Thoracic aorta (tissue), 2 donors: Measurements from ENCODE around the gene SNX30. TPM values are rescaled to one million over a fixed set of nuclear protein-coding genes. Genes with fewer than 3 reads are reported as not detected.

Experiments used
- ATAC-seq: fragments of 150-250 bp; one replicate; pipeline ENCODE4 v1.8.0; 2017; ENCODE audit warnings: low read depth; ENCODE audit not compliant: insufficient number of reproducible peaks, low FRiP score
- DNase-seq: peaks from one replicate; pipeline ENCODE4 v3.0.0-alpha.2; 2020; ENCODE audit warnings: low spot score
- H3K27ac ChIP-seq, 2 donors: fragments of 200-600 bp; sonication (generic); 1 replicate in 1 of 2; 2 replicates in 1 of 2; pipeline ENCODE4 v1.5.1; 2016; ENCODE audit warnings: mild to moderate bottlenecking in 2 of 2, moderate library complexity in 2 of 2
- H3K27me3 ChIP-seq: fragments of 200-600 bp; sonication (generic); replicated peaks from 2 replicates; pipeline ENCODE4 v1.6.0; 2016; ENCODE audit warnings: mild to moderate bottlenecking; ENCODE audit not compliant: insufficient read depth
- H3K36me3 ChIP-seq: fragments of 200-600 bp; sonication (generic); one replicate; pipeline ENCODE4 v1.5.1; 2016
- H3K4me1 ChIP-seq, 2 donors: fragments of 200-600 bp; sonication (generic); 1 replicate in 1 of 2; 2 replicates in 1 of 2; pipeline versions ENCODE4 v1.5.1 to v1.6.0; 2016; ENCODE audit warnings: low read depth in 2 of 2, mild to moderate bottlenecking in 1 of 2; ENCODE audit not compliant: control insufficient read depth in 1 of 2
- H3K4me3 ChIP-seq: fragments of 200-600 bp; sonication (generic); 2 replicates; pipeline ENCODE4 v1.5.1; 2016; ENCODE audit warnings: mild to moderate bottlenecking
- H3K9me3 ChIP-seq: fragments of 200-600 bp; sonication (generic); 2 replicates; pipeline ENCODE4 v1.5.1; 2016
- CTCF ChIP-seq: fragments of 200-600 bp; sonication (generic); IDR thresholded peaks from one replicate; pipeline ENCODE4 v1.5.1; 2019; ENCODE audit warnings: antibody characterized with exemption
- total RNA-seq, 2 donors: library from RNA; depleted of rRNA; stranded (reverse); fragments of >200 nt; gene quantifications; one replicate each; pipeline versions ENCODE4 v1.1.0 to v1.2.3, GENCODE V29; 2016

The SNX30 gene
- total RNA-seq, 2 donors from 2014 or later, result 11.2 to 36.3 TPM

- Histone ChIP-seq H3K27ac (peak overlapping the region in 1 of 2 donors; percentile 65), H3K4me1 (peaks cover 24 to 53% of the 10 kb centered on the region in 2 donors), H3K4me3 (peak overlapping the region; percentile 78)
Observed at GRCh38 chr9:112752334-112753125, 2.0 kb downstream of the SNX30 start.

GRCh38 chr9:112753725-112754124, 3.2 kb downstream of the SNX30 start:
- H3K4me1 ChIP-seq, result peaks cover 24 to 53% of the 10 kb centered on the region in 2 donors
- H3K27ac ChIP-seq, result peak overlapping the region; percentile 37 to 65

More at GRCh38 chr9:112752334-112753125, 2.0 kb downstream of the SNX30 start:
- TF ChIP-seq CTCF, result no peak
- Histone ChIP-seq H3K27me3 (no peaks in the 10 kb centered on the region), H3K9me3 (no peaks in the 10 kb centered on the region), H3K36me3 (no peaks in the 10 kb centered on the region)
- ATAC-seq (no peak), DNase-seq (no peak)

GRCh38 chr9:112754578-112754977, 4.0 kb downstream of the SNX30 start:
- ATAC-seq, result no peak
- peaks cover 24 to 49% of the 10 kb centered on the region in 2 donors for H3K4me1 ChIP-seq

More at GRCh38 chr9:112753725-112754124, 3.2 kb downstream of the SNX30 start:
- ATAC-seq (no peak), DNase-seq (no peak)
- Histone ChIP-seq H3K4me3 (no peak overlapping the region), H3K27me3 (no peaks in the 10 kb centered on the region), H3K9me3 (no peaks in the 10 kb centered on the region), H3K36me3 (no peaks in the 10 kb centered on the region)
- TF ChIP-seq CTCF, result no peak

GRCh38 chr9:112755016-112755427, 4.5 kb downstream of the SNX30 start:
- ATAC-seq (no peak), DNase-seq (no peak)
- Histone ChIP-seq H3K27ac (peak overlapping the region in 1 of 2 donors; percentile 65), H3K36me3 (no peaks in the 10 kb centered on the region), H3K9me3 (no peaks in the 10 kb centered on the region), H3K4me1 (peaks cover 24 to 45% of the 10 kb centered on the region in 2 donors), H3K27me3 (no peaks in the 10 kb centered on the region), H3K4me3 (no peak overlapping the region)
- TF ChIP-seq CTCF, result no peak

More at GRCh38 chr9:112754578-112754977, 4.0 kb downstream of the SNX30 start:
- H3K36me3 ChIP-seq, result no peaks in the 10 kb centered on the region
- DNase-seq, result no peak
- no peak overlapping the region for H3K4me3 ChIP-seq
- H3K9me3 ChIP-seq, result no peaks in the 10 kb centered on the region
- H3K27ac ChIP-seq, result peak overlapping the region in 1 of 2 donors; percentile 65
- no peaks in the 10 kb centered on the region for H3K27me3 ChIP-seq
- TF ChIP-seq CTCF, result no peak

- TF ChIP-seq CTCF, result no peak
- Histone ChIP-seq H3K27me3 (no peaks in the 10 kb centered on the region), H3K4me3 (no peak overlapping the region), H3K36me3 (no peaks in the 10 kb centered on the region), H3K9me3 (no peaks in the 10 kb centered on the region), H3K27ac (no peak overlapping the region), H3K4me1 (peaks cover 24 to 42% of the 10 kb centered on the region in 2 donors)
- ATAC-seq, result no peak
- DNase-seq, result no peak
Observed at GRCh38 chr9:112755675-112756074, 5.1 kb downstream of the SNX30 start.
